ENCODE data around the gene UQCRC1.
A peak's percentile ranks its signal among the peaks of the same experiment; 100 is the strongest.
"Not testable (repeated sequence)": the region's sequence is repeated elsewhere in the genome, so short reads cannot be mapped to it uniquely, and the experiment has no call there.

UQCRC1 gene

GRCh38 chr3:48555949-48556795 is 53.3 kb downstream of the UQCRC1 start:
- no peak for DNase-seq (ENCODE audit: low read depth)
- peak overlapping the region; percentile 72 for H3K4me3 ChIP-seq (ENCODE audit: low read depth, low read length)
- TF ChIP-seq CTCF (conservative IDR thresholded peaks at IDR 0.05; ENCODE audit: low read depth, low read length): no peak

- TF ChIP-seq CTCF (conservative IDR thresholded peaks at IDR 0.05; ENCODE audit: low read depth, low read length): no peak
- H3K4me3 ChIP-seq (ENCODE audit: low read depth, low read length): no peak overlapping the region
- DNase-seq (ENCODE audit: low read depth): no peak
Measured at GRCh38 chr3:48555231-48555948, 54.1 kb downstream of the UQCRC1 start.

GRCh38 chr3:48553886-48554845 is 55.3 kb downstream of the UQCRC1 start:
- no peak overlapping the region for H3K4me3 ChIP-seq (ENCODE audit: low read depth, low read length)
- no peak for DNase-seq (ENCODE audit: low read depth)
- TF ChIP-seq CTCF (conservative IDR thresholded peaks at IDR 0.05; ENCODE audit: low read depth, low read length): no peak

GRCh38 chr3:48553361-48553760 is 56.1 kb downstream of the UQCRC1 start:
- no peak for TF ChIP-seq CTCF (conservative IDR thresholded peaks at IDR 0.05; ENCODE audit: low read depth, low read length)
- DNase-seq (ENCODE audit: low read depth): no peak
- no peak overlapping the region for H3K4me3 ChIP-seq (ENCODE audit: low read depth, low read length)

- H3K4me3 ChIP-seq (ENCODE audit: low read depth, low read length): no peak overlapping the region
- TF ChIP-seq CTCF (conservative IDR thresholded peaks at IDR 0.05; ENCODE audit: low read depth, low read length): no peak
- no peak for DNase-seq (ENCODE audit: low read depth)
Measured at GRCh38 chr3:48552111-48552951, 57.1 kb downstream of the UQCRC1 start.

- DNase-seq (ENCODE audit: low read depth); H3K4me3 ChIP-seq (ENCODE audit: low read depth, low read length): not testable (repeated sequence)
Measured at GRCh38 chr3:48551651-48552050, 57.8 kb downstream of the UQCRC1 start.

Measured in choroid plexus epithelial cell (primary cell).